HepG2 (cell line): Measurements from ENCODE around the gene MATK. TPM values are rescaled to one million over a fixed set of nuclear protein-coding genes. Genes with fewer than 3 reads are reported as not detected.

Experiments
- ATAC-seq: fragments of 200-7000 bp; cut with Tn5 transposase; 3 replicates; pipeline ENCODE4 v1.9.1; 2020; ENCODE audit warnings: mild to moderate bottlenecking, moderate library complexity
- BruUV-seq: library from RNA; stranded (reverse); fragments of 400-500 nt; replicated peaks from 2 replicates; lab custom pipeline; 2021; lab: Mats Ljungman, UMichigan
- CTCF ChIA-PET: fragments of 300-600 bp; formaldehyde crosslinking; extraction: SDS; loops from one replicate; lab custom pipeline; 2021; ENCODE audit warnings: low total read pairs, inconsistent platforms, low intra/inter-chr PET ratio; lab: Yijun Ruan, JAX
- POLR2A ChIA-PET: fragments of 350-600 bp; sonication (Branson Sonifier 250); formaldehyde crosslinking; loops from one replicate; lab custom pipeline; 2020; ENCODE audit warnings: antibody characterized with exemption, inconsistent platforms; lab: Yijun Ruan, JAX
- DNase-seq: peaks from one replicate; pipeline ENCODE4 v3.0.0-alpha.2; 2015; ENCODE audit warnings: low spot score
- FAIRE-seq: peaks from 3 replicates; lab custom pipeline; 2011; peaks lifted over from hg19 to GRCh38; lab: Jason Lieb, UNC
- H2AFZ ChIP-seq: one replicate; pipeline ENCODE4 v1.6.1; 2011; ENCODE audit warnings: low read length, inconsistent platforms
- H3K27ac ChIP-seq: fragments of 300-600 bp; 3 replicates; pipeline ENCODE4 v1.8.0; 2011; ENCODE audit warnings: mixed run types, mild to moderate bottlenecking, mixed read lengths, low read length, inconsistent platforms; ENCODE audit not compliant: insufficient read depth; ENCODE audit errors: extremely low read length
- H3K27me3 ChIP-seq, 2 experiments: fragments of 200-600 bp in 1 of 2; 2 replicates in 1 of 2; 3 replicates in 1 of 2; pipeline versions ENCODE4 v1.6.0 to v1.8.0; 2011; ENCODE audit warnings: low read length in 2 of 2, mild to moderate bottlenecking in 2 of 2, moderate library complexity in 2 of 2, inconsistent platforms in 1 of 2; ENCODE audit not compliant: insufficient read depth in 2 of 2, control insufficient read depth in 1 of 2
- H3K36me3 ChIP-seq, 2 experiments: fragments of 200-600 bp in 1 of 2; replicated peaks in 1 of 2; 2 replicates in 1 of 2; 3 replicates in 1 of 2; pipeline versions ENCODE4 v1.5.1 to v1.8.0; 2011; ENCODE audit warnings: low read length in 2 of 2, inconsistent platforms in 1 of 2; ENCODE audit not compliant: insufficient read depth in 2 of 2, control insufficient read depth in 1 of 2
- H3K4me1 ChIP-seq: 2 replicates; pipeline ENCODE4 v1.5.1; 2012; ENCODE audit warnings: low read length, inconsistent platforms; ENCODE audit not compliant: insufficient read depth
- H3K4me2 ChIP-seq: 2 replicates; pipeline ENCODE4 v1.6.0; 2011; ENCODE audit warnings: low read depth, low read length, inconsistent platforms
- H3K4me3 ChIP-seq, 3 experiments: fragments of 200-600 bp in 1 of 3; sonication (generic), shearing (Covaris generic) in 1 of 3; replicated peaks in 1 of 3; 2 replicates each; pipeline ENCODE4 v1.5.1; 2011 to 2016; ENCODE audit warnings: low read length in 3 of 3, inconsistent platforms in 2 of 3, low read depth in 2 of 3, mild to moderate bottlenecking in 2 of 3, control low read depth in 1 of 3, mixed read lengths in 1 of 3; ENCODE audit not compliant: insufficient read depth in 1 of 3
- H3K79me2 ChIP-seq: one replicate; pipeline ENCODE4 v1.6.1; 2011; ENCODE audit warnings: low read length, inconsistent platforms; ENCODE audit not compliant: insufficient read depth
- H3K9ac ChIP-seq: 2 replicates; pipeline ENCODE4 v1.6.0; 2011; ENCODE audit warnings: mild to moderate bottlenecking, low read depth, low read length, inconsistent platforms; ENCODE audit not compliant: insufficient read depth
- H3K9me3 ChIP-seq: 2 replicates; pipeline ENCODE4 v1.5.1; 2012; ENCODE audit warnings: mild to moderate bottlenecking, low read length
- H4K20me1 ChIP-seq: 2 replicates; pipeline ENCODE4 v1.6.0; 2011; ENCODE audit warnings: inconsistent platforms, mild to moderate bottlenecking, low read length, moderate library complexity; ENCODE audit not compliant: insufficient read depth
- AKAP8 ChIP-seq: sonication (generic); formaldehyde crosslinking; IDR thresholded peaks from 2 replicates; pipeline ENCODE4 v1.5.1; 2020; ENCODE audit warnings: mild to moderate bottlenecking, missing genetic modification reagents
- CREB1 ChIP-seq, 2 experiments: fragments of 450-650 bp in 1 of 2; IDR thresholded peaks; 2 replicates each; pipeline ENCODE4 v1.6.1; 2016 to 2017; ENCODE audit warnings: control low read depth in 1 of 2, mild to moderate bottlenecking in 1 of 2, missing compliant biosample characterization in 1 of 2, missing genetic modification characterization in 1 of 2
- ZMAT3 ChIP-seq: sonication (generic); formaldehyde crosslinking; conservative IDR thresholded peaks from 2 replicates; pipeline ENCODE4 v1.7.0; 2021; ENCODE audit warnings: missing genetic modification reagents
- ZNF333 ChIP-seq: sonication (generic); formaldehyde crosslinking; IDR thresholded peaks from 2 replicates; pipeline ENCODE4 v1.4.0; 2020; ENCODE audit warnings: mild to moderate bottlenecking, missing genetic modification reagents, borderline replicate concordance
- ZNF563 ChIP-seq: sonication (generic); formaldehyde crosslinking; IDR thresholded peaks from 2 replicates; pipeline ENCODE4 v1.8.0; 2022; ENCODE audit warnings: mild to moderate bottlenecking, moderate library complexity, missing genetic modification reagents
- ZNF577 ChIP-seq: sonication (generic); formaldehyde crosslinking; IDR thresholded peaks from 2 replicates; pipeline ENCODE4 v1.4.0; 2020; ENCODE audit warnings: mild to moderate bottlenecking, low read depth, missing genetic modification reagents, borderline replicate concordance
- ZSCAN20 ChIP-seq: sonication (generic); formaldehyde crosslinking; IDR thresholded peaks from 2 replicates; pipeline ENCODE4 v1.4.0; 2020; ENCODE audit warnings: missing genetic modification reagents, mild to moderate bottlenecking, borderline replicate concordance
- whole genome bisulfite sequencing: methylation state at CpG from one replicate; pipeline ENCODE4 v1.1.6; 2017; ENCODE audit warnings: low lambda C conversion rate; 5-methylcytosine and 5-hydroxymethylcytosine counted together
- in situ Hi-C: cut with HindIII; loops from 2 replicates; pipeline ENCODE4 v1.10.0; 2017; ENCODE audit warnings: low pct_unique_long_range_greater_than_20kb; ENCODE audit not compliant: extremely low pct_ligation_motif_present
- intact Hi-C: fragments of 100-400 bp; cut with micrococcal nuclease; formaldehyde crosslinking; loops from one replicate; pipeline ENCODE4 v1.10.0; 2022; ENCODE audit not compliant: unreplicated experiment
- polyA plus RNA-seq, 8 experiments: library from polyadenylated mRNA; depleted of rRNA in 3 of 8; stranded (reverse) in 7 of 8; unstranded in 1 of 8; fragments of >200 nt; fragmentation: Illumina TruSeq in 4 of 8; extraction: Trizol in 4 of 8; gene quantifications; 2 replicates each; pipeline versions ENCODE4 v1.2.1 to v1.2.3, GENCODE V29; 2011 to 2016; ENCODE audit warnings: low read depth in 4 of 8, missing spikeins in 1 of 8, mixed read lengths in 1 of 8; ENCODE audit not compliant: insufficient read depth in 1 of 8
- total RNA-seq, 5 experiments: library from RNA; depleted of rRNA; stranded (reverse); fragments of >200 nt; fragmentation: Illumina TruSeq; extraction: Trizol; gene quantifications; 2 replicates each; pipeline ENCODE4 v1.2.3, GENCODE V29; 2016; ENCODE audit warnings: low read depth in 1 of 5
- TF ChIP-seq, protein P1 (sequence below): sonication (generic); formaldehyde crosslinking; IDR thresholded peaks from 2 replicates; pipeline ENCODE4 v1.4.0; 2020; ENCODE audit warnings: mild to moderate bottlenecking, missing genetic modification reagents, borderline replicate concordance
- TF ChIP-seq, protein P2 (sequence below): sonication (generic); formaldehyde crosslinking; IDR thresholded peaks from 2 replicates; pipeline ENCODE4 v1.5.0; 2020; ENCODE audit warnings: mild to moderate bottlenecking, missing genetic modification reagents, borderline replicate concordance

Gene MATK
- total and polyA plus RNA-seq, 2 of the 13 experiments (the other 11 are each of a cell fraction or from before 2014, with no cell fraction given): 0.09 TPM; not detected in 1

DNA sequence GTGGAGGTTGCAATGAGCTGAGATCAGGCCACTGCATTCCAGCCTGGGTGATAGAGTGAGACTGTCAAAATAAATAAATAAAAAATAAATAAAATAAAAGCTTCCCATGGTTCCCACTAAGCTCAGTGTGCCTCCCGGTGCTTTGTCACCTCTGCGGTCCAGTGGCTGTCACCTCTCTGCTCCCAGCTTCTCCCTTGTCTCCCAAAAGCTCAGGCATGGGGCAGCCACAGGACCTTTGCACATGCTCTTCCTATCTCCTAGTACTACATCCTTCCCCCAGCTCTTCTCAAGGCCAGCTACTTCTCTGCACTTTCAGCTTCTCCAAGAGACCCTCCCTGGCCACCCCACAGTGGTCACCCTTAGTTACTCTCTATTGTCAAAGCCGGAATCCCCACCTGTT lies 7.6 kb upstream of the MATK start (continued):
- TF ChIP-seq, protein P1, sequence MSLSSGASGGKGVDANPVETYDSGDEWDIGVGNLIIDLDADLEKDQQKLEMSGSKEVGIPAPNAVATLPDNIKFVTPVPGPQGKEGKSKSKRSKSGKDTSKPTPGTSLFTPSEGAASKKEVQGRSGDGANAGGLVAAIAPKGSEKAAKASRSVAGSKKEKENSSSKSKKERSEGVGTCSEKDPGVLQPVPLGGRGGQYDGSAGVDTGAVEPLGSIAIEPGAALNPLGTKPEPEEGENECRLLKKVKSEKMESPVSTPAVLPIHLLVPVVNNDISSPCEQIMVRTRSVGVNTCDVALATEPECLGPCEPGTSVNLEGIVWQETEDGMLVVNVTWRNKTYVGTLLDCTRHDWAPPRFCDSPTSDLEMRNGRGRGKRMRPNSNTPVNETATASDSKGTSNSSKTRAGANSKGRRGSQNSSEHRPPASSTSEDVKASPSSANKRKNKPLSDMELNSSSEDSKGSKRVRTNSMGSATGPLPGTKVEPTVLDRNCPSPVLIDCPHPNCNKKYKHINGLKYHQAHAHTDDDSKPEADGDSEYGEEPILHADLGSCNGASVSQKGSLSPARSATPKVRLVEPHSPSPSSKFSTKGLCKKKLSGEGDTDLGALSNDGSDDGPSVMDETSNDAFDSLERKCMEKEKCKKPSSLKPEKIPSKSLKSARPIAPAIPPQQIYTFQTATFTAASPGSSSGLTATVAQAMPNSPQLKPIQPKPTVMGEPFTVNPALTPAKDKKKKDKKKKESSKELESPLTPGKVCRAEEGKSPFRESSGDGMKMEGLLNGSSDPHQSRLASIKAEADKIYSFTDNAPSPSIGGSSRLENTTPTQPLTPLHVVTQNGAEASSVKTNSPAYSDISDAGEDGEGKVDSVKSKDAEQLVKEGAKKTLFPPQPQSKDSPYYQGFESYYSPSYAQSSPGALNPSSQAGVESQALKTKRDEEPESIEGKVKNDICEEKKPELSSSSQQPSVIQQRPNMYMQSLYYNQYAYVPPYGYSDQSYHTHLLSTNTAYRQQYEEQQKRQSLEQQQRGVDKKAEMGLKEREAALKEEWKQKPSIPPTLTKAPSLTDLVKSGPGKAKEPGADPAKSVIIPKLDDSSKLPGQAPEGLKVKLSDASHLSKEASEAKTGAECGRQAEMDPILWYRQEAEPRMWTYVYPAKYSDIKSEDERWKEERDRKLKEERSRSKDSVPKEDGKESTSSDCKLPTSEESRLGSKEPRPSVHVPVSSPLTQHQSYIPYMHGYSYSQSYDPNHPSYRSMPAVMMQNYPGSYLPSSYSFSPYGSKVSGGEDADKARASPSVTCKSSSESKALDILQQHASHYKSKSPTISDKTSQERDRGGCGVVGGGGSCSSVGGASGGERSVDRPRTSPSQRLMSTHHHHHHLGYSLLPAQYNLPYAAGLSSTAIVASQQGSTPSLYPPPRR (CRISPR knock-in tag): no peak
- TF ChIP-seq AKAP8 (no peak), ZNF577 (CRISPR knock-in tag) (no peak), ZNF333 (CRISPR knock-in tag) (no peak), ZNF563 (no peak), ZSCAN20 (CRISPR knock-in tag) (no peak)
- TF ChIP-seq, all 625 proteins: peak for 0

DNA sequence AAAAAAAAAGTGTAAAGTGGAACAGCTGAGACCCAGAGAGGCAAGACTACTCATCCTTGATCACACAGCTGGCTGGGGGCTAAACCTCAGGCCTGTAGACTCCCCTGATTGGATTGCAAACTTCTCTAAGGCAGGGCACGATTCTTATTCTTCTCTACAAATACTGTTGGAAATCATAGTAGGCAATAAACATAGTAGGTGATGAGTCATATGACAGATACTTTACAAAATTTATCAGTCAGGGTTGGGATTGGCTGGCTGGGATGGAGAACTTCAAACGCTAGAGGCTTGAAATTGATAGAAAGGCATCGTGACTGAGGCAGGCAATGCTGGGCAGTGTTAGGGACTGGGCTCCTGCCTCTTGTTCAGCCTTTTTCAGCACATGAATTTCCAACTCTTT lies 5.9 kb upstream of the MATK start:
- intact Hi-C loops (no loop called here), in situ Hi-C loops (no loop called here)
- Histone ChIP-seq H3K4me2 (no peak overlapping the region), H3K79me2 (no peaks in the 10 kb centered on the region), H2AFZ (no peak overlapping the region), H3K4me1 (no peaks in the 10 kb centered on the region), H3K36me3 (no peaks in the 10 kb centered on the region), H3K9ac (no peak overlapping the region), H3K27ac (no peak overlapping the region), H4K20me1 (no peaks in the 10 kb centered on the region), H3K9me3 (no peaks in the 10 kb centered on the region), H3K4me3 (no peak overlapping the region), H3K27me3 (peaks cover 4 to 9% of the 10 kb centered on the region in 2 experiments; a peak in 3 of 5 replicates)
- FAIRE-seq (no peak), DNase-seq (no peak), ATAC-seq (no peak)
- CTCF ChIA-PET: no interaction called here
- POLR2A ChIA-PET: no interaction called here
- 24% methylated on average over 3 of the region's 3 CpGs for WGBS
- TF ChIP-seq, protein P2, sequence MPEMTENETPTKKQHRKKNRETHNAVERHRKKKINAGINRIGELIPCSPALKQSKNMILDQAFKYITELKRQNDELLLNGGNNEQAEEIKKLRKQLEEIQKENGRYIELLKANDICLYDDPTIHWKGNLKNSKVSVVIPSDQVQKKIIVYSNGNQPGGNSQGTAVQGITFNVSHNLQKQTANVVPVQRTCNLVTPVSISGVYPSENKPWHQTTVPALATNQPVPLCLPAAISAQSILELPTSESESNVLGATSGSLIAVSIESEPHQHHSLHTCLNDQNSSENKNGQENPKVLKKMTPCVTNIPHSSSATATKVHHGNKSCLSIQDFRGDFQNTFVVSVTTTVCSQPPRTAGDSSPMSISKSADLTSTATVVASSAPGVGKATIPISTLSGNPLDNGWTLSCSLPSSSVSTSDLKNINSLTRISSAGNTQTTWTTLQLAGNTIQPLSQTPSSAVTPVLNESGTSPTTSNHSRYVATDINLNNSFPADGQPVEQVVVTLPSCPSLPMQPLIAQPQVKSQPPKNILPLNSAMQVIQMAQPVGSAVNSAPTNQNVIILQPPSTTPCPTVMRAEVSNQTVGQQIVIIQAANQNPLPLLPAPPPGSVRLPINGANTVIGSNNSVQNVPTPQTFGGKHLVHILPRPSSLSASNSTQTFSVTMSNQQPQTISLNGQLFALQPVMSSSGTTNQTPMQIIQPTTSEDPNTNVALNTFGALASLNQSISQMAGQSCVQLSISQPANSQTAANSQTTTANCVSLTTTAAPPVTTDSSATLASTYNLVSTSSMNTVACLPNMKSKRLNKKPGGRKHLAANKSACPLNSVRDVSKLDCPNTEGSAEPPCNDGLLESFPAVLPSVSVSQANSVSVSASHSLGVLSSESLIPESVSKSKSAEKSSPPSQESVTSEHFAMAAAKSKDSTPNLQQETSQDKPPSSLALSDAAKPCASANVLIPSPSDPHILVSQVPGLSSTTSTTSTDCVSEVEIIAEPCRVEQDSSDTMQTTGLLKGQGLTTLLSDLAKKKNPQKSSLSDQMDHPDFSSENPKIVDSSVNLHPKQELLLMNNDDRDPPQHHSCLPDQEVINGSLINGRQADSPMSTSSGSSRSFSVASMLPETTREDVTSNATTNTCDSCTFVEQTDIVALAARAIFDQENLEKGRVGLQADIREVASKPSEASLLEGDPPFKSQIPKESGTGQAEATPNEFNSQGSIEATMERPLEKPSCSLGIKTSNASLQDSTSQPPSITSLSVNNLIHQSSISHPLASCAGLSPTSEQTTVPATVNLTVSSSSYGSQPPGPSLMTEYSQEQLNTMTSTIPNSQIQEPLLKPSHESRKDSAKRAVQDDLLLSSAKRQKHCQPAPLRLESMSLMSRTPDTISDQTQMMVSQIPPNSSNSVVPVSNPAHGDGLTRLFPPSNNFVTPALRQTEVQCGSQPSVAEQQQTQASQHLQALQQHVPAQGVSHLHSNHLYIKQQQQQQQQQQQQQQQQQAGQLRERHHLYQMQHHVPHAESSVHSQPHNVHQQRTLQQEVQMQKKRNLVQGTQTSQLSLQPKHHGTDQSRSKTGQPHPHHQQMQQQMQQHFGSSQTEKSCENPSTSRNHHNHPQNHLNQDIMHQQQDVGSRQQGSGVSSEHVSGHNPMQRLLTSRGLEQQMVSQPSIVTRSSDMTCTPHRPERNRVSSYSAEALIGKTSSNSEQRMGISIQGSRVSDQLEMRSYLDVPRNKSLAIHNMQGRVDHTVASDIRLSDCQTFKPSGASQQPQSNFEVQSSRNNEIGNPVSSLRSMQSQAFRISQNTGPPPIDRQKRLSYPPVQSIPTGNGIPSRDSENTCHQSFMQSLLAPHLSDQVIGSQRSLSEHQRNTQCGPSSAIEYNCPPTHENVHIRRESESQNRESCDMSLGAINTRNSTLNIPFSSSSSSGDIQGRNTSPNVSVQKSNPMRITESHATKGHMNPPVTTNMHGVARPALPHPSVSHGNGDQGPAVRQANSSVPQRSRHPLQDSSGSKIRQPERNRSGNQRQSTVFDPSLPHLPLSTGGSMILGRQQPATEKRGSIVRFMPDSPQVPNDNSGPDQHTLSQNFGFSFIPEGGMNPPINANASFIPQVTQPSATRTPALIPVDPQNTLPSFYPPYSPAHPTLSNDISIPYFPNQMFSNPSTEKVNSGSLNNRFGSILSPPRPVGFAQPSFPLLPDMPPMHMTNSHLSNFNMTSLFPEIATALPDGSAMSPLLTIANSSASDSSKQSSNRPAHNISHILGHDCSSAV (CRISPR knock-in tag): no peak
- TF ChIP-seq CREB1 (IDR thresholded peaks at IDR 0.05) (peak; percentile 62; the same call in 1 of the 2 replicates), CREB1 (CRISPR knock-in tag; IDR thresholded peaks at IDR 0.05) (no peak), ZMAT3 (no peak)
- BruUV-seq: no TSS peak
